C4-2B (cell line): Measurements from ENCODE around the gene TAPT1.

ENCODE experiments used
- H3K27ac ChIP-seq: fragments of 450-650 bp; 2 replicates; pipeline ENCODE4 v1.5.1; 2017
- CTCF ChIP-seq: fragments of 450-650 bp; conservative IDR thresholded peaks from 2 replicates; pipeline ENCODE4 v1.5.1; 2017; ENCODE audit warnings: mild to moderate bottlenecking
- ZFX ChIP-seq: fragments of 450-650 bp; IDR thresholded peaks from 2 replicates; pipeline ENCODE4 v1.6.1; 2017

Gene TAPT1

GRCh38 chr4:16206848-16207247, 19.4 kb downstream of the TAPT1 start:
- TF ChIP-seq CTCF: no peak
- no peak for TF ChIP-seq ZFX

GRCh38 chr4:16206301-16206700, 20.0 kb downstream of the TAPT1 start:
- TF ChIP-seq ZFX: no peak
- TF ChIP-seq CTCF: no peak
- no peak overlapping the region for H3K27ac ChIP-seq

More at GRCh38 chr4:16206848-16207247, 19.4 kb downstream of the TAPT1 start:
- no peak overlapping the region for H3K27ac ChIP-seq

- no peak overlapping the region for H3K27ac ChIP-seq
- TF ChIP-seq ZFX (no peak), CTCF (peak; percentile 81)
Measured at GRCh38 chr4:16205298-16206164, 20.7 kb downstream of the TAPT1 start.

GRCh38 chr4:16204505-16204904, 21.8 kb downstream of the TAPT1 start:
- H3K27ac ChIP-seq: no peak overlapping the region
- TF ChIP-seq ZFX (no peak), CTCF (no peak)

GRCh38 chr4:16203083-16203482, 23.2 kb downstream of the TAPT1 start:
- TF ChIP-seq ZFX (no peak), CTCF (no peak)
- no peak overlapping the region for H3K27ac ChIP-seq

GRCh38 chr4:16202598-16202997, 23.7 kb downstream of the TAPT1 start:
- TF ChIP-seq CTCF (no peak), ZFX (no peak)
- no peak overlapping the region for H3K27ac ChIP-seq

- TF ChIP-seq CTCF (peak; percentile 61), ZFX (no peak)
- H3K27ac ChIP-seq: no peak overlapping the region
Measured at GRCh38 chr4:16199093-16199492, 27.2 kb downstream of the TAPT1 start.
